ENCODE measurements around the gene MFNG.
"Not testable (repeated sequence)": the region's sequence is repeated elsewhere in the genome, so short reads cannot be mapped to it uniquely, and the experiment has no call there.

The MFNG gene

DNA sequence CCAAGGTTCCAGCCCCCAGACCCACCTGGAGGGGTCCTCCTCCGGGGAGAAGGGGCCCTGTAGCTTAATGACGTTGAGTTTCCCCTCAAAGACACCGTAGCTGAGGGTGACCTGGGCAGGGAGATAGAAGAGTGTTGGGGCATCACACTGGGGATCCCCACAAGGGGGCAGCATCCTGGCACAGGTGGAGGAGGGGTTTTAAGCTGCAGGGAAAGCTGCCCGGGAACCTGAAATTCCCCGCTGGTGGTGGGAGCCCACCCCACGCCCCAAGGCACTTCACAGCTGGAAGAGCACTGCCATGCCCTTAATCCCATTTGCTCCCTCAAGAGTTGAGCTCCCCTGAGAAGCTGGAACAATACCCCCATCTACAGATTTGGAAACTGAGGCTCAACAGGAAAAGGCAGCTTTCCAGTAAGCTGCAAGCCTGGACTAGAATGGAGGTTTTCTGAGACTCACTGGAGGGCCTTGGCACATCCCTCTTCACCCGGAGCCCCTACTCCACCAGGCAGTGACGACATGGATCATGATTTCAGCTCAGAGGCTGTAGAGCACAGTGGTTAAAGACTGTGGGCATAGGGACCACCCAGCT lies 13.7 kb downstream of the MFNG start:
- no peak overlapping the region for H3K4me3 ChIP-seq (ENCODE audit: low read depth, low read length)
- DNase-seq (ENCODE audit: low read depth), result peak; percentile 51
- TF ChIP-seq MYC (IDR thresholded peaks at IDR 0.05; ENCODE audit: low read depth, low read length), result no peak
- TF ChIP-seq, protein P1, sequence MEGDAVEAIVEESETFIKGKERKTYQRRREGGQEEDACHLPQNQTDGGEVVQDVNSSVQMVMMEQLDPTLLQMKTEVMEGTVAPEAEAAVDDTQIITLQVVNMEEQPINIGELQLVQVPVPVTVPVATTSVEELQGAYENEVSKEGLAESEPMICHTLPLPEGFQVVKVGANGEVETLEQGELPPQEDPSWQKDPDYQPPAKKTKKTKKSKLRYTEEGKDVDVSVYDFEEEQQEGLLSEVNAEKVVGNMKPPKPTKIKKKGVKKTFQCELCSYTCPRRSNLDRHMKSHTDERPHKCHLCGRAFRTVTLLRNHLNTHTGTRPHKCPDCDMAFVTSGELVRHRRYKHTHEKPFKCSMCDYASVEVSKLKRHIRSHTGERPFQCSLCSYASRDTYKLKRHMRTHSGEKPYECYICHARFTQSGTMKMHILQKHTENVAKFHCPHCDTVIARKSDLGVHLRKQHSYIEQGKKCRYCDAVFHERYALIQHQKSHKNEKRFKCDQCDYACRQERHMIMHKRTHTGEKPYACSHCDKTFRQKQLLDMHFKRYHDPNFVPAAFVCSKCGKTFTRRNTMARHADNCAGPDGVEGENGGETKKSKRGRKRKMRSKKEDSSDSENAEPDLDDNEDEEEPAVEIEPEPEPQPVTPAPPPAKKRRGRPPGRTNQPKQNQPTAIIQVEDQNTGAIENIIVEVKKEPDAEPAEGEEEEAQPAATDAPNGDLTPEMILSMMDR (IDR thresholded peaks at IDR 0.05; ENCODE audit: low read depth, low read length), result peak; percentile 84

DNA sequence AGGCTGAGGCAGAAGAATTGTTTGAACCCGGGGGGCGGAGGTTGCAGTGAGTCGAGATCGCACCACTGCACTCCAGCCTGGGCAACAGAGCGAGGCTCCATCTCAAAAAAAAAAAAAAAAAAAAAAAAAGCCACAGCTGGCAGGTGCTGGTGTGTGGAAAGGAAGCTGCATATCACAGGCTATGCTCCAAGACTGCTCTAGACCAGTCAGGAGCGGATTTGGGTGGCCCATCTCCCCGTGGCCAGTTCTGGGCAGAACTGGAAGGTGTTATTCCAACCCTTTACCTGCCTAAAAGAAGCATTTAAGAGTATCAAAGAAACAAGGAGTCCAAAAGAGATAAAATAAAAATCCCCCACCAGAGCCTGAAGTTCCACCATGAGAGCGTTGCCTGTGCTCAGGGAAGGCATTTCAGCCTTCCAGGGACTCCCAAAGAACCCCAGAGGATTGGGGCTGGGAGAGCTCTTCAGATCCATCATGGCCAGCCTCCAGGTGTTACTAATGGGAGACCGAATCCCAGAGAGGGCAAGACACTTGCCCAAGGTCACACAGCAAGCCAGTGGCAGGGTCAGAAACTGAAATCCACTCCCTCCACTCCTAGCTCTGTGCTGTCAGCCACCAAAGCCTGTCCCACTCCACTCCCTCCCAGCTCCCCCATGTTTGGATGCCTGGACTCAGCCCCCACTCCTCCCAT lies 14.3 kb downstream of the MFNG start:
- TF ChIP-seq MYC (IDR thresholded peaks at IDR 0.05; ENCODE audit: low read depth, low read length), result no peak
- TF ChIP-seq, protein P1 (IDR thresholded peaks at IDR 0.05; ENCODE audit: low read depth, low read length), result no peak
- TF ChIP-seq POLR2A (IDR thresholded peaks at IDR 0.05; ENCODE audit: extremely low read depth, insufficient read length), result no peak
- TF ChIP-seq, protein P2, sequence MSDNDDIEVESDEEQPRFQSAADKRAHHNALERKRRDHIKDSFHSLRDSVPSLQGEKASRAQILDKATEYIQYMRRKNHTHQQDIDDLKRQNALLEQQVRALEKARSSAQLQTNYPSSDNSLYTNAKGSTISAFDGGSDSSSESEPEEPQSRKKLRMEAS (IDR thresholded peaks at IDR 0.05; ENCODE audit: low read depth, low read length), result no peak
- H3K4me3 ChIP-seq (ENCODE audit: low read depth, low read length), result no peak overlapping the region
- DNase-seq (ENCODE audit: low read depth), result no peak

DNA sequence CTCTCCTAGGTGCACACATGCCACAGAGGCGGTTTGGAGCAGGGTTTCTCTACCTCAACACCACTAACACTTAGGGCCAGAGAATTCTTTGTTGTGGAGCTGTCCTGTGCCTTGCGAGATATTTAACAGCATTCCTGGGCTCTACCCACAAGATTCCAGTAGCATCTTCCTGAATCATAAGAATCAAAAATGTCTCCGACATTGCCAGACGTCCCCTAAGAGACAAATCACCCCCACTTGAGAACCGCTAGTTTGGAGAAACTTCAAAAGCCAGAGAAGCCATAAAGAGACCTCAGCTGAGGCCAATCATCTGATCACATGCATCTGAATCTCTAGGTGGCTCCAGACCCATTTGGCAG lies 16.1 kb downstream of the MFNG start:
- DNase-seq (ENCODE audit: low read depth), result no peak
- TF ChIP-seq POLR2A (IDR thresholded peaks at IDR 0.05; ENCODE audit: extremely low read depth, insufficient read length) (no peak), MYC (IDR thresholded peaks at IDR 0.05; ENCODE audit: low read depth, low read length) (no peak)
- TF ChIP-seq, protein P2 (IDR thresholded peaks at IDR 0.05; ENCODE audit: low read depth, low read length), result no peak
- TF ChIP-seq, protein P1 (IDR thresholded peaks at IDR 0.05; ENCODE audit: low read depth, low read length), result no peak
- H3K4me3 ChIP-seq (ENCODE audit: low read depth, low read length), result no peak overlapping the region

DNA sequence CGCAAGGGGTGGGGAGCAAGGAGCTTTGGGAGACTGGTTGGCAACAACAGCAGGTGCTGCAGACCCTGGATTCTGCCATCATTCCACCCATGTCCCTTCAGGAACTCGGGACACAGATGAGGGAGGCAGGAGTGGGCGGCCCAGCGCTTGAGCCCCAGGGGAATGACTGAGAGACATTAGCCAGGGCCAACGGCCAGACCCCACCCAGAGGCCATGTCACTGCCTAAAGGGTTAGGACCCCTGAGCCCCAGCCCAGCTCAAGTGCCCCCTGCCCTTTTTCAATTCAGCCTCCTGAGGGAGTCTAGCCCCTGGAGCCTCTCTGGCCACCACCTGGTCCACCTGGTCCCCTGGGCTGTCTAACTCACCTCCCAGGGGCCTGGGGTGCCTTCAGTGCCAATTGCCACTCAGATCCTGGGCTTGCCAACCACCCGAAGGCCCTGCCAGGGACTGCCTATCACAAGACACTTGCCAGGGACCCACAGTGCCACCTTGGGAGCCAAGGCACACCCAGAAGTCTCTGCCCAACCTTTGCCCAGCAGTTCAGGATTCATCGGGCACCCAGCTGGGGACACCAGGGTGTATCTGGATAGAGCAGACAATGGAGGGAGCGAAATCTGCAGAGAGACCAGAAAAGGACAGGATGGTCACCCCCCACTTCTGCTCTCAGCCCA lies 16.6 kb downstream of the MFNG start:
- no peak for TF ChIP-seq POLR2A (IDR thresholded peaks at IDR 0.05; ENCODE audit: extremely low read depth, insufficient read length)
- TF ChIP-seq, protein P2 (IDR thresholded peaks at IDR 0.05; ENCODE audit: low read depth, low read length), result no peak
- no peak for TF ChIP-seq MYC (IDR thresholded peaks at IDR 0.05; ENCODE audit: low read depth, low read length)
- TF ChIP-seq, protein P1 (IDR thresholded peaks at IDR 0.05; ENCODE audit: low read depth, low read length), result no peak
- no peak overlapping the region for H3K4me3 ChIP-seq (ENCODE audit: low read depth, low read length)
- DNase-seq (ENCODE audit: low read depth), result no peak

DNA sequence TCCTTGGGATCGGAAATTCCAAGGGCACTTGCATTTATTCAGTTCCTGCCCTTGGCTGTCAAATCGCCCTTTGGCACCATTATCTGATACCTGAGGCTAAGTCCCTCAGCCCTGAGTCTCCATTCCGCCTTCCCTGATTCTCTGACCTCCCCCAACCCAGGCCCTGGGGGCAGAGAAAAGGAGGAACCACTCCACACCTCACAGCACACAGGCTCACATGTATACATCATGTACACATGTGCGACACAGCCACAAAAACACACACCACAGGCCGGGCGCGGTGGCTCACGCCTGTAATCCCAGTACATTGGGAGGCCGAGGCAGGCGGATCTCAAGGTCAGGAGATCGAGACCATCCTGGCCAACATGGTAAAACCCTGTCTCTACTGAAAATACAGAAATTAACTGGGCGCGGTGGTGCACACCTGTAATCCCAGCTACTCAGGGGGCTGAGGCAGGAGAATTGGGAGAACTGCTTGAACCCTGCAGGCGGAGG lies 17.9 kb downstream of the MFNG start:
- DNase-seq (ENCODE audit: low read depth); H3K4me3 ChIP-seq (ENCODE audit: low read depth, low read length): not testable (repeated sequence)

DNA sequence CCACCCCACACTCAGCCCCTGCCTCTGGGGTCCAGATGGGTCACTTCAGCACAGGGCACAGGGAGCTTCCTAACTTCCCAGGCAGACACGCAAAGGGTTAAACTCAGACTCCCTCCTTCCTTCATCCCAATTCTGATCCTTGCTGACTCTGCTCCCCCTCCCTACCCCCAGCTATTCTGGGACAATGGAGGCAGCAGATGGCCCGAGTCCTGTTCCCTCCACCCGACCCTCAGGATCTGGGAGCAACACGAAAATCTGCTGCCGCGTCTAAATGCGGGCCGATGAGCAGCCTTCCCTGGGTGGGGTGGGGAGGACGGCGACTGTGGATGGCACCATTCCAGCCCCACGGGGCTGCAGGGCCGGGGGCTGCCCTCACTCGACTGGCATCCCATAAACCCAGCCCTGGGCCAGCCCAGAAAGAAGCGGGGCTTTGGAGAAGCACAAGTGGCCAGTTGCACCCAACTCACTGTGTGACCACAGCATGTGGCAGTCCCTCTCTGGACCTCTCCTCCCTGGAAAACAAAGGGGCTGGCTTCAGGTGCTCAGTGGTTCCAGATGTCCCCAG lies 18.7 kb downstream of the MFNG start:
- H3K4me3 ChIP-seq (ENCODE audit: low read depth, low read length), result no peak overlapping the region
- TF ChIP-seq POLR2A (IDR thresholded peaks at IDR 0.05; ENCODE audit: extremely low read depth, insufficient read length), result no peak
- TF ChIP-seq, protein P2 (IDR thresholded peaks at IDR 0.05; ENCODE audit: low read depth, low read length), result no peak
- TF ChIP-seq, protein P1 (IDR thresholded peaks at IDR 0.05; ENCODE audit: low read depth, low read length), result no peak
- TF ChIP-seq MYC (IDR thresholded peaks at IDR 0.05; ENCODE audit: low read depth, low read length), result no peak
- no peak for DNase-seq (ENCODE audit: low read depth)

Measured in NB4 (cell line).